GM19025 (cell line): Measurements from ENCODE around the gene DUSP14.

Experiments used
- ATAC-seq: cut with Tn5 transposase; IDR thresholded peaks from one replicate; pipeline ENCODE4 v1.9.1; 2021; ENCODE audit warnings: mild to moderate bottlenecking, low read depth, moderate library complexity; ENCODE audit not compliant: unreplicated experiment

DUSP14 gene

GRCh38 chr17:37553401-37553966 is 63.8 kb downstream of the DUSP14 start:
- ATAC-seq: no peak

GRCh38 chr17:37555386-37555785 is 65.7 kb downstream of the DUSP14 start:
- no peak for ATAC-seq

GRCh38 chr17:37557482-37557881 is 67.8 kb downstream of the DUSP14 start:
- no peak for ATAC-seq

GRCh38 chr17:37558299-37558698 is 68.6 kb downstream of the DUSP14 start:
- ATAC-seq: no peak

- ATAC-seq: no peak
These were observed 72.5 kb downstream of the DUSP14 start for GRCh38 chr17:37562016-37562745.
